EL (cell line): Measurements from ENCODE around the gene CTSZ.
"Not testable (repeated sequence)": the region's sequence is repeated elsewhere in the genome, so short reads cannot be mapped to it uniquely, and the experiment has no call there.

Experiments
- DNase-seq: peaks from one replicate; pipeline ENCODE4 v3.0.0-alpha.2; 2016

CTSZ gene

DNA sequence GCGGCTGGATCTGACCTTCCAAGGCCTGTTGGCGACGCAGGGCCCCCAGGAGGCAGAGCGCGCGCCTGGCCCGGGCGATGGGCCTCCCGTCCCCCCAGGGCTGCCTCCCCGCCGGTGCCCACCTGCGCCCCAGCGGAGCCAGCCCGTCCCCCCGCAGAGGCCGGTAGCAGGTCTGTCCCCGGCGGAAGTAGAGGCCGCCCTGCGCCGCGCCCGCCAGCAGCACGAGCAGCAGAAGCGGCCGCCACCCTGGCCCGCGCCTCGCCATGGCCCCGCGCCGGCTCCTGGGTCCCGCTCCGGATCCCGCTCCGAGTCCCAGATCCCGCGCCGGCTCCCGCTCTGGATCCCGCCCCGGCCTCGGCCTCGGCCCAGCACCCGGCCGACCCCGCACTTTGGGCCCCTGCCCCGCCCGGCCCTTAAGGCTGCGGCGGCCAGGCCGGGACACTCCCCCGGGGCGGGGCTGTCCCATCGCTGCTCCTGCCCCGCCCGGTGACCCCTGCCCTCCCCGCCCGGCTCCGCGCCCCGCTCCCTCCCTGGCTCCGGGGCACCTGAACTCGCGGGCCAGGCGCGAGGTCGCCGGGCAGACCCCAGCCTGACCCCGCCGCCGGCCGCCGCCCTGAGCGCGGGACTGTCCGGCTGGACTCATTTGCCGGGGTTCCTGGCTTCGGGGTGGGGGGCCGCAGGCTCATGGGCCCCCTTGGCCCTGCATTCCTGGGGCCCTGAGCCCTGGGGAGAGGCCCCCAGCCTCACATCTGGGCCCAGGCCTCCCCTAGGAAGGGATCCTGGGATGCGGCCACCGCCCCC is at the start of gene CTSZ:
CTSZ (minus strand) TSS at position 391 of the 801 bp plus-strand sequence; CDS start at position 265, 126 bp downstream.
- peak; percentile 48 for DNase-seq

DNA sequence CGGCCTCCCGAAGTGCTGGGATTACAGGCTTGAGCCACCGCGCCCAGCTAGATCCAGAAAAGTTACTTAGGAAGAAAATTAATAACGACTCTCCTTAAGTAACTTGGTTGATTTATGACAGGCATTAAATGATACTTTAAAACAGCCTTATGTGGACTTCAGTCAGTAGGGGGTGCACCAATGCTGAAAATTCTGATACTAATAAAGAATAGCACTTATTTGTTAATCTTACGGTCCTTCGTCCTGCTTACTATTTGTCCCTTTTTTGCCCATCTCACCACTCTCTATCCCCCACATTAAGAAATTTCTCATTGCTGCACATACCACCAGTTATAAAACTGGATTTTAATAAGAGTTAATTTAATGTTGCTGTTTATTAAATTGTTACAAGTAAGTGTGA is 48.2 kb upstream of the CTSZ start:
- DNase-seq: peak; percentile 21

DNA sequence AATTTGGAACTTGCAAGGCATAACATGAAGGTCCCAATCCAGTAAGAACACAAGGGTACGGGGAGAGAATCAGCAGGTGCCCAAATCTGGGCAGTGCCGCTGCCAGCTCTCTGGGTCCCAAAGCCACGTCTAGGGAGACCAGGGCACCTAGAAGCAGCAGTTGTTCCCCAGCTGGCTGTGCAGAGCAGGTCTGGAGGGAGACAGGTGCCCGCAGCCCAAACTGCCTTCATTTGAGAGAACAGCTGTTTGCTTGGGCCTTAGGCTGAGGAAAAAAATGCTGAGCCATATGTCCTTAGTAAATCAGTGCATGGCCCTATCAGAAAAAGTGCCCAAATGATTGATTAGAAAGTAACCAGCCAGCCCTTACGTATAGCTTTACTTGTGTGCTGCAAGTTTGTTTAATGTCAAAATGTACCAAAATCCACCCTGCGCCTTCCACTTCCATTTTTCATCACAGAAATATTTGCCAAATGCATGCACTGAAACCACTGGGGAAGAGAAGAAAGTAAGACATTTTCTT is 44.7 kb upstream of the CTSZ start:
- DNase-seq: no peak

DNA sequence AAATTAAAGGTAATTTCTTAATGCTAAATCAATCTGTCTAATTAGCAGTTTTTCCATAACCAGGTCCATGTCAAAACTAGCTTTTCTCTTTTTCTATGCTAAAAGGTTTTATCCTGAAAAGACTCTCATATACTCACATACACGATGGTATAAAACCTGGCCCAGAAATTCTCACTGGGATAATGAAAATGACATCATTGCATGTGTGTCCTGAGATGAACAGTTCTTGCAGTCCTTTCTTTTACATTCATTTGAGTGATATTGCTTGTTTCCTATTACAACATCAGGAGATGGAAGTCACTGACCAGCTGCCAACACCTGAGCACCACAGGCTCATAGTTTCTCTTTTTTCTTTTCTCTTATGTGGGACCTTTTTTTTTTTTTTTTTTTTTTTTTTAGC is 43.4 kb upstream of the CTSZ start:
- no peak for DNase-seq

DNA sequence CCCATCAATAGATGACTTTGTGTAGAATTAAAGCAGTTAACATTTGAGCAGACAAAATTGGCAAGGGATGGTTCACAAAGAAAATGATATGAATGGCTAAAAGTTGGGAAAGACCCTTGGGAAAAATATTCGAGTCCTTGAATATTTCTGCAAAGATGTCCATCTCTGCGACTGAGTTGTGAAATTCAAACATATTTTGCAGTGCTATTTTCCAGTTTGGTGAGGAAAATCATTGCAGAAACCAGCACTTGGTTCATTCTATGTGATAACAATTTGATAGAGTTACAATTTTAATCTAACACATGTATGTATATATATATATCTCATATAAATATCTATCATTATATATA is 41.6 kb upstream of the CTSZ start:
- DNase-seq: no peak

DNA sequence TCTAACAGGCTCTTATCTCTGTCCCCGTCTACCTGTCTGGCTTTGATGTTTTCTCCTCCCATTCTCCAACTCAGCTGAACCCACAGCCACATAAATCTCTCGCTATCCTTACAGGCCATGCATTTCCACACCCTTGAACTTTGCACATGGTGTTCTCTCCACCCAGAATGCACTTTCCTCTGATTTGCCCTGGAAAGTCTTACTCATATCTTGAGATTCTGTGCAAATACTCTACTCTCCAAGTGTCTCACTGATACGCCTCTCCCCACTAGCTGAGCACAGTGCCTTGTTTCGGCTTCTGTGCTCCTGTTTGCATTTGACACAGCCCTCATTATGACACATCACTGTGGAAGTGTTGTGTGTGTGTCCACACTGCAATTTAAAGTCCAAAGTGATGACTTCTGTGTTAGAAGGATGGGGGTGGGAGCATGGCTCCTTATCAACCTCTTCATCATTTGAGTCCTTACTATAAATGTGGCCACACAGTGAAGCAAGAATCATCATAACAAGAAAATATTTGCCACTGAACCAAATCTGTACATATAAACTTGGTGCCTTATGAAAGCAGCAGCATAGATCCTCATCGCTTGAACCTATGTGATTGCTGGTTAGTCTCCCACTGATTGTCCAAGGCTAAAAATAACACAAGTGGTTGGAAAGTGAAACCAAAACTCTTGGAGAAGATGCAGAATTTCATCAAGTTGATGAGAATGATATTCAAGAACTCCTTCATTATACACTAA is 41.1 kb upstream of the CTSZ start:
- peak; percentile 60 for DNase-seq

DNA sequence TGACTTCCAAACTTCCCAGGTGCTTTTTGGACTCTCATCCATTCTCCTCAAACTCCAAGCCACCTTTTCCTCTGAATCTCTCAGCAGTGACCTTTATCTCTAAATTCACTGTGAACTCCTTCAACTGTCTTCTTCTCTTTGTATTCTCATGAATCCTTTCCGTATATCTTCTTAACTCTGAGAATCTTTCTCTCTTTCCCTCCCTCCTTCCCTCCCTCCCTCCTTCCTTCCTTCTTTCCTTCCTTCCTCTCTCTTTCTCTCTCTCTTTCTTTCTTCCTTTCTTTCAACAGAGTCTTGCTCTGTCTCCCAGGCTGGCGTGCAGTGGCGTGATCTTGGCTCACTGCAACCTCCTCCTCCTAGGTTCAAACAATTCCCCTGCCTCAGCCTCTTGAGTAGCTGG is 39.8 kb upstream of the CTSZ start:
- no peak for DNase-seq

DNA sequence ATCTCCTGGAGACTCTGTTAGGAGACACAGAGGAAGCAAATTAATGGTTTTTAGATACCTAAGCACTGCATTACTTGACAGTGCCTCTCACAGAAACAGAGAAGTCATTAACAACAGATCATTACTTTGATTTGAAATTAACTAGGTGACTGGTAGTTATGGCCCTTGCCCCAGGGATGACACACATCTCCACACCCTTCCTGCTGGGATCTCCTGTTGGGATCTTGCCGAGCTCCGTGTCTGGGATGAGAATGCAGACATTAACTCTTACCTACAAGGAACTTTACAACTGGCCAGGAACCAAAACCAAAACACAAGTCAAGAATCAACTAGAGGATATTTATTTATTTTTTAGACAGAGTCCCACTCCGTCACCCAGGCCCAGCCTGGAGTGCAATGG is 37.7 kb upstream of the CTSZ start:
- no peak for DNase-seq

DNA sequence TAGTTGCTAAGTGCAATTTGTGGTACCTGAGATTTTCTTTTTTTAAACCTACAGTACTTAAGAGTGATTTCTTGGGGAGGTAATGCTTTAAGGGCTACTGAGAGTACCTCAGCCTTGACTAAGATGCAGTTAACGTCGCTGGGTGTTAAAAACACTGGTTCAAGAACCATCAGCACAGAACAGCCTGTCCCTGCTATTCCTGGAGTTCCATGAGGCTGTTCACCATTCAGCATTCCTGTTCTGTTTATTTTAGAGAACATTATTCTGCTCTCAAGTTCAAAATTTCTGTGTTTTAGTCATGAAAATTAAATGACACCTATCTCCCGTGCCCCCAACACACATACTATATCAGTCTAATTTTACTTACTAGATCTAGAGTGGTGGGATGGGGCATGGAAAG is 37.2 kb upstream of the CTSZ start:
- no peak for DNase-seq

DNA sequence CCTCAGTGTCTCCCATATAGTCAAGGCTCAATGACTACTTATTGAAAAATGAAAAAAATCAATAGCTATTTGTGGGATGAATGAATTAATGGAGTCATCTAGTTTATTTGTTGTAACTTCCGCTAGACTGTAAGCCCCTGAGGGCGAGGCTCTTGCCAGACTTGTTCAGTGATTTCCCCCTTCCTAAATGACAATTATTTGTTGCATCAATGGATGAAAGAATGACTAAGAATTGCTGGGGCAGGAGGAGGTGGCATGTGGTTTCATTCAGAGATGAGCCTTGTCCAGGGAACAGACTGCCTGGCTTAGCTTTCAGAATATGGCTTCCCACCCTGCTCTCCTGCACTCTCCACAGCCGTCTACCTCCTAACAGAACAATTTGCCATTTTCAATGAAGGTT is 36.6 kb upstream of the CTSZ start:
- DNase-seq: peak; percentile 52

DNA sequence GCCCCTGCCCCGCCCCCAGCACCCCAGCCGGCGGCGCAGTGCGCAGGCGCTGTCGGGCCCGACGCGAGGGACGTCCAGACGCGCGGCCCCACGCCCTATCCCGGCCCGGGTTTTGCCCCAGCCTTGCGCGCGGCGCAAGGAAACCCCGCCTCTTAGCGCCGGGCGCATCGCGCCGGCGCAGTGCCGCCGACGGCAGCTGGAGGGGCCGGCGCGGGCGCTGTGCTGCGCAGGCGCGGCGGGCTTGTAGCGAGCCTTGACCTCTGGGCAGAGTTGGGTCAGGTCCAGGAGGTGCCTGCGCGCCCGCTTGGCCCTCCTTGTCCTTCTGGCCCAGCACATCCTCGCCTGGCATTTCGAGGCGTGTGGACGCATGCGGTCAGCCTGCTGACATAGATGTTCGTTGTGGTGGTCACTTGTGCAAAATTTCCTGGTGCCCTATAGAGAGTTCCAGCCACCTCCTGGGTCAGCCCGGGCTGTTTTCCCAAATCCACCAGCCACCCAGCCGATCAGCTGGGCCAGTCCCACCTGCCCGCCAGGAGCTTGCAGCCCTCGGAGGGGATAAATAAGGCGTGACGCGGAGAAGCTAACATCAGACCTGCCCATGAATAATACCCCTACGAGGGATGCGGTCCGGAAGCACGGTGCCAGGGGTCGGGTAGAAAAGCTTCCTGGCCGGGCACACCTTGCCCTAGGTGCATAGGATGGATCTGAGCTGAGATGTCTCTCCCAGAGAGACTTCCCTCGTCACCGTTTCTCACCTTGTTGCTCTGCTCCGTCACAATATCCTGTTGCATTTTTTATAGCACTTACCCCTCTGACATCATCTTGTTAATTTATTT is 36.0 kb upstream of the CTSZ start:
- DNase-seq: peak; percentile 93

DNA sequence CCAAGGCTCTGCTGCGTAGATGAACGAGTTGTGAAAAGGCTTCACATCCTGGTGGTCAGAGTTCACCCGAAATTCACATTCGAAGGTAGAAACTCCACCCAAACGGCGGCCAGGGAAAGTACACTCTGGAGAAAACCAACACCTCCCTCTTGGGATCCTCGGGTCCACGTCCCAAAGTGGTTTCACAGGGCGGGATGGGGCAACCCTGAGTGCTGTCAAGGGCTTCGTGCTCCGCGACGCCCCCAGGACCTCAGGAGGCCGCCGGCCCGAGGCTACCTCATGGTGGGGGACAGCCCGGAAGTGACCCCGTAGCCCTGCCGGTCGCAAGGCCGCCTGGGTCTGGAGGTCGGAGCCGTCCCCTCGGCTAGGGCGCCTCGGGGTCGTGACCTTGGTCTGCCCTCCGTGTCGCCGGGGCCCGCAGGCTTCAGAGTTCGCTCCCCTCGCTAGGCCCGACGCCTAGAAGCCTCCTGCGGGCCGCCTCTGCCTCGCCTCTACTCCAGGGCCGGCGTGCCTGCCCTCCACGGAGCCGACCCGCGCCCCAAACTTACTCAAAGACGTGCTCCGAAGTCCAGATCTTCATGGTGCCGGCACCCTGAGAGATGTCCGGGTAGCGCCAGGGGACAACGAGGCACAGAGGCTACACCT is 35.2 kb upstream of the CTSZ start, which contains the start of gene PRELID3B:
PRELID3B (minus strand) TSS at position 636 of the 645 bp plus-strand sequence; CDS start at position 580, 56 bp downstream.
- DNase-seq: peak; percentile 44

DNA sequence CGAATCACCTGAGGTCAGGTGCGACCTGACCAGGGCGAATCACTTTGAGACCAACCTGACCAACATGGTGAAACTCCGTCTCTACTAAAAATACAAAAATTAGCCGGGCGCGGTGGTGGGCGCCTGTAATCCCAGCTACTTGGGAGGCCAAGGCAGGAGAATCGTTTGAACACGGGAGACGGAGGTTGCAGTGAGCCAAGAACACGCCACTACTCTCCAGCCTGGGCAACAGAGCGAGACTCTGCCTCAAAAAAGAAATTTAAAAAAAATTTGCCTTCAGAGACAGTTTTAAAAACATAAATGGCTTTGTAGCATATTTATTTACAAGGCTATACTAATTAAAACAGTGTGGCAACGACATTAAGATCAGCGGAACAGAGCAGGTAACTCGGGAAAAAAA is 34.4 kb upstream of the CTSZ start:
- not testable (repeated sequence) for DNase-seq

DNA sequence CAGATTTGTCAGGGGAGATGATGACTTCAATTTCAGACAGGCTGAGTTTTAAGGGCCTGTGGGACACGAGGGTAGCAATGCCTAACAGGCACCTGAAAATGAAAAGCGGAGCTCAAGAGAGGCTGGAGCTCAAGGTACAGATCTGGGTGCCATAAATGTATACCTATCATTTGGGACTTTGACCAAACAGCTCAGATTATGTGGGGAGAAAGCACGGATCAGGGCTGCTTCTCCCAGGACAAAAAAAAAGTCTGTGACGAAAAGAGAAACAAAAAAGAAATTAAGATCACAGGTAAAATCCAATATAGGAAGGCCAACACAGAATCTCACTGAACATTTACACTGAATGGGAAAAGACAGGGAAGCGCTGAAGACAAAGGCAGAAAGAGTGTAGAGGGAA is 33.6 kb upstream of the CTSZ start:
- DNase-seq: no peak

DNA sequence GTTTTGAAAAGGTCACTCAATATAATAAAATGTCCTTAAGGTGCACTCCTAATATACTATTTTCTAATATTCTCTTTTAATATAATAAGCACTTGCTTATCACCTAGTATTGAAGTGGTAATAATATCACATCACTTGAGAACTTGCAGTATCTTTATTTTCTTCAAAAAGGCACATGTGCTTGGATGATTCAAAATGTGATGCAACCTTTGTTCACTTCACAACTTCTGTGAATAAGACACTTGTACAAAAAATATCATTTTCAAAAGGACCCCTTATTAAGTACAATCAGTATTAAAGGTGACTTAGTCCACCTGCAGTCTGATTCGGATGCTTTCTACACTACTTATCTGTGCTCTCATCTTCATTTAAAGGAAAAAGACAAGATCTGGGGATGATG is 32.2 kb upstream of the CTSZ start:
- no peak for DNase-seq

DNA sequence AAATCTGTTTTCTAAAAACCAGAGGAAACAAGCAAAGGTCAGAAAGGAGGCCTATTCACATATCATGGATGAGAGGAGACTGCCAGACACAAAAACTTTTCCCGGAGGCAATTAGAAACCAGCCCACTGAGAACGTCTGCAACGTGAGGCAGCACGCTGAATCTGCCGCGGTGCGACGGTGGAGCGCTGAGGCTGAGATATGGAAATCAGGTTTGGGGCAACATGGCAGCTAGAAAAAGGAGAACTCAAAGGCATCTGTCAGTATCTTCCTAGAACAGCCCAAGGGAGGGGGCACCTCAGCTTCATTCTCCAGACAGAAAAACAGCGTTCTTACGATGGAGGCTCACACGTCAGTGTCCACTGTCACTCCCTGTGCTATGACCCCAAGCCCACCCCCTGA is 30.3 kb upstream of the CTSZ start:
- no peak for DNase-seq

DNA sequence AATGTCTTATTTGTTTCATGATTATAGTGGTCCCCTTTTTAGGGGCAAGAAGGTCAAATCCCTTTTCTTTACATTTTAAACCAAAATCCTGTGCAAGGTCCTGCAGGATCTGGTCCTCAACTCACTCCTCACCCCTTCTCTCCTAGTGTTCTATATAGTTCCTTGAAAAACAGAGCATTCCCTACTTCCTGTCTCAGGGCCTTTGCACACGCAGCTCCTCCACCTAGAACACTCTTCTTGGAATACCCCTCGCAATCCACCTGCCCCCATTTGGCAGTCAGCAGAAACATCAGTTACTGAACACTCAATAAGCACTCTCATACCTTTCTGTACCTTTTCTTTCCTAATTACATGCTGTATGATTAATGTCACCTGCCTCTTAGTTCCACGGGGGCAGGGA is 28.3 kb upstream of the CTSZ start:
- DNase-seq: no peak

DNA sequence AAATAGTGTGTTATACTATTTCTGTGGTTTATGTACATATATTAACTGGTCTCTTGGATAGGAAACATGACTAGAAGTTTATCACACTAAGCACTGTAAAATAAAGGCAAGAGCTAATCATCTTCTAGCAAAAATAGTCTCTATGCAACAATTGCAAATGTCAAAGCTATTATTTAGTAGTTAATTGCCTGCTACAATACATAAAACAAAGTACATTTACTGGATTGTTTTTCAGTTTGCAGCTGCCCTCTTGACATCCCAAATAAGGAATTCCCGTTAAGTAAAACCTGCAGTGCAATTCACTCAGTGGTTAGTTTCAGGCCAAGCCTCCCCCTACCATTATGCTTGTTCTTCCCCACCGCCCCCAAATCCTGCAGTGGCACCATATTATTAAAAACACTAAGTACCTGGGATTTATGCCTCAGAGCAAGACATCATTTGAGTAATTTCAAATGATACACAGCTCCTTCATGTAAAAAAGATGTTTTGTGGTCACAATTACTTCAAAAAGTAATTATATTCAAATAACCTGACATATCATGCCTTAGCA is 26.6 kb upstream of the CTSZ start:
- no peak for DNase-seq

DNA sequence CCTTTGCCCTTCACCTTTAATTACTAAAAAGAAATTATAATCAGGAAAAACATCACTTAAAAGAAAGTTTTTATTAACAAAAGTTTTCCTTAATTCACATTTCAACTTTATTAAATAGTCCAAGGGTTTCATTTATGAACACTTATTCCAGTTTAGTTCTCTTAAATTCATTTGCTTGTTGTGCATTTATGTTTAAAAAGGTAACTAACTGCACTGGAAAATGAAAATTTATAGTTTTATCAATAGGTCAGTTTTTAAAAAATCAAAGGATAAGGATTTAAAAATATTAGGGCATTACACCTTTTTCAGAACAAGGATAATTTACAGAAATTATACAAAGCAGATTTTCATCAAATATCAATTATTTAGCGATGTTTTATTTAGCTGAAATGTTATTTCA is 26.0 kb upstream of the CTSZ start:
- DNase-seq: no peak

DNA sequence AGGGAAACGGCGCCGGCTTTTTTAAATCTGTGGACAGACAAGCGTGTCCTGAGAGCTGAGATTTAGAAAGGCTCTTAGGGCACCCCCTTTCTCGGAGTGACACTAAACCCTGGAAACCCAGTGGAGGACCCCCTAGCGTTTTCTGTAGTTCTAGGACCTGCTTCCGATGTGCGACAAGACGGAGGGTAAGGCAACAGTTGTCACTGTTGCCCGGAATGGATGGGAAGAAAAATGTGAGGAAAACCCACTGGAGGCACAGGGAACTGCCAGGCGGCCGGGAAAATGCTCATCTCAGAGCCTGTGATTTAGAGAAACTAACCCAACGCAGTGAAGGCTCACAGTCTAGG is 25.6 kb upstream of the CTSZ start:
- DNase-seq: no peak

DNA sequence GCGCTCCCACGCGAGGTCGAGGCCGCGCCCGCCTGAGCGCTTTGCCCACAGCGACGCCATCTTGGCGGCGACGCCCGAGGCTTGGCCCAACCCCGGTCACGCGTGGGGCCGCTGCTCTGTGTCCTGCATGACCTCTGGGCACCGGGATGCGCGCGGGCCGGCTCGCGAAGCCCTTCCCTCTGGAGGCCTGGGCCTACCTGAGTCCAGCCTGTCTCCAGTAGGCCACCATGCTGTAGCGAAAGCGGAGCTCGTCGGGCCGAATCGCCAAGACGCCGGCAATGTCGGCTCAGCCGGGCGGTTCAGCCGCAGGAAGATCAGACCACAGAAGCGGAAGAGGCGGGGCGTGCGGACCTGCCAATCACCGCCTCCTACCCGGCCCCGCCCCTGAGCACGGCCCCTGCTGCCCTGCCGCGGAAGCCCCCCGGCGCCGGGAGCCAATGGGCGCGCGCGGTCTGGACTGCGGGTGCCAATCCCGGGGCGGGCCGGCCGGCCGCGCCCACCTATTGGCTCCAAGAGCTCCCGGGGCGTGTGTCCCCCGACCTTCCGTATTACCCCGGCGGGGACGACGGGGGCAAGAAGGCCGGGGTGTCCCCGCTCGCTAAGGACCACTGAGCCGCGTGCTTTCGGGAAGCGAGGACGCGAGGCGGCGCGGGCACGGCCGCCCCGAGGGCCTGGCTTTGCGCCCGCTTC is 25.1 kb upstream of the CTSZ start, which contains the start of gene ATP5F1E:
ATP5F1E (minus strand) TSS at position 313 of the 690 bp plus-strand sequence; CDS start at position 229, 84 bp downstream.
- DNase-seq: peak; percentile 96

DNA sequence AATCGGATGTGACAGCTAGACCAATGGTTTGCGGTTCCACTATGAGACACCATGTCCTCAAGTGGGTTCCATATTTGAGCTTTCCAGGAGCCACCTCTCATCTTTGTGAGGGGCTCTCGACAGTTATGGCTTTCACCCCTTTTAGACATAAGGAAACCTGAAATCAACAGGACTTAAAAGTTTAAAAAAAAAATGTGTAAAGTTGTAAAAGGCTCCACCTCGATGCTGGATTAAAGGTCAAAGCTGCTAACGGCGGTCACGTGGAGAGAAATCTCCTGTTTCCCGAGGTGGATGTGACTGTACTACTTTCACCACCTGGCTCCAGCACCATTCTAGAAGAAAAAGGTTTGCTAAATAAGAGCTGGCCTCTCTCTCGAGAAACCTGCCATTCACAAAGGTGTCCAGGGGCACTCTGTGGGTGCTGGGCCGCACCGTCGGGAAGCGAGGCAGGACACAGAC is 24.5 kb upstream of the CTSZ start:
- DNase-seq: no peak
